Measurements from ENCODE around the gene ST6GALNAC6. TPM values are rescaled to one million over a fixed set of nuclear protein-coding genes. Genes with fewer than 3 reads are reported as not detected.

The ST6GALNAC6 gene
- total RNA-seq, 2 experiments from 2014 or later: 44.5 to 45.1 TPM

DNA sequence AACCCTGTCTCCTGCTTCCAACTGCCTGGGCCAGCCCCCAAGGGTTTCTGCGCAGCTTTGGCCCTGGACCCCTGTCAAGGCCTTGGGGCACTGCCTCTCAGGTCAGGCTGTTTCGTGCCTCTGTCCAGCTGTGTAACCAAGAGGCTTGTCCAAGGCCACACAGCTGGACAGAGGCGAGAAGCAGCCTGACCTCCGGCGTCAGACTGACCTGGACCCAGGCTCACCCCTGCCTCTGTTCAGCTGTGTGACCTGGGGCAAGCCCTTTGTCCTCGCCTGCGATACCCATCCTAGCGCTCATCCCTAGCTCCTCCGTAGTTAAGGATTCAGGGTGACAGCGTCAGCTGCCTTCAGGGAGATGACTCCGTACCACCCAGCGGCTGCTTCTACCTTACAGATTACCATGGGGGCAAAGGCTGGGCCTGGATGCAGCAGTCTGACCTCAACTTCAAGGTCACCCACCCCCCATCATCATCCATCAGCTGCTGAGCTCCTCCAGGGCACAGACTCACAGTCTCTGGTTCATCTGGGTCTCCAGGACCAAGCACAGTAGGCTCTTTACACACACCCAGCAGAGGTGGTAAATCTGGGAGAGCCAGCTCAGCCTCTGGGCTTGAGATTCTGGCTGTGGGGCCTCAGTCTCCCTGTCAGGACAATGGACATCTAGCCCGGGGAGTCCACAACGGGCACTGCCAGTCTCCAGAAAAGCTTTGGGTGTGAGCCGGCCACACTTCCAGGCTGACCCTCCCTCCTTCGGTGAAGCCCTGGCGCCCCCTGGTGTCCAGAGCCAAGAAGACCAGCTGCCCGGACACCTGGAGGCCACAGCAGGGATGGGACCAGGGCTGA is 29.9 kb downstream of the ST6GALNAC6 start:
- peaks cover 14% of the 10 kb centered on the region for H3K4me1 Mint-ChIP-seq
- H3K4me3 Mint-ChIP-seq: no peak overlapping the region
- no peaks in the 10 kb centered on the region for H3K9me3 Mint-ChIP-seq
- DNase-seq: peak; percentile 82
- no peaks in the 10 kb centered on the region for H3K36me3 Mint-ChIP-seq
- H3K27me3 Mint-ChIP-seq: no peaks in the 10 kb centered on the region
- no peak overlapping the region for H3K27ac Mint-ChIP-seq

DNA sequence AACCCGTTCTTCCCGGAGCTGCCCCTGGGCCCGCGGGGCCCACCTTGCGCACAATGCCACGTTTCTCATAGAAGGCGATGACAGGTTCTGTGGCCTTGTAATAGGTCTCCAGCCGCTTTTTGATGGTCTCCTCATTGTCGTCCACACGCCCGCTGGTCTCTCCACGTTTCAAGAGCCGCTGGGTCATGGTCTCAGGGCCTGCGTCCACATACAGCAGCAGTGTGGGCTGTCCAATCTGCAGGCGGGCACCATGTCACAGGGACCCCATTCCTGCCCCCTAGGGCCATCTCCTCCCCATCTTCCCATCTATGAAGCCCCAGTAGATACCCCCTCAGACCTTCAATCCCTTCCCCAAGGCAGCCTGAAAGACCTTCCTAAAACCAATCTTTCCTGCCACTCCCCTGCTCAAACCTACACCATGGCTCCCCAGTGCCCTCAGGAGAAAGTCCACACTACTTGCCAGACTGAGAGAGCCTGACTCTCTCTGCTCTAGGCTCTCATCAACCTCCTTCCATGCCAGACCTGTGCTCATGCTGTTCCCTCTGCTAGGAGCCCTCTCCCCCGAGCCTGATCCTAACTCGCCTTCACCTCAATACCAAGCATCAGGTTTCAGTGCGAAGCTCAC is 31.0 kb downstream of the ST6GALNAC6 start:
- H3K27me3 Mint-ChIP-seq: no peaks in the 10 kb centered on the region
- H3K27ac Mint-ChIP-seq: no peak overlapping the region
- peaks cover 14% of the 10 kb centered on the region for H3K4me1 Mint-ChIP-seq
- no peaks in the 10 kb centered on the region for H3K9me3 Mint-ChIP-seq
- no peak for DNase-seq
- H3K36me3 Mint-ChIP-seq: no peaks in the 10 kb centered on the region
- H3K4me3 Mint-ChIP-seq: no peak overlapping the region

DNA sequence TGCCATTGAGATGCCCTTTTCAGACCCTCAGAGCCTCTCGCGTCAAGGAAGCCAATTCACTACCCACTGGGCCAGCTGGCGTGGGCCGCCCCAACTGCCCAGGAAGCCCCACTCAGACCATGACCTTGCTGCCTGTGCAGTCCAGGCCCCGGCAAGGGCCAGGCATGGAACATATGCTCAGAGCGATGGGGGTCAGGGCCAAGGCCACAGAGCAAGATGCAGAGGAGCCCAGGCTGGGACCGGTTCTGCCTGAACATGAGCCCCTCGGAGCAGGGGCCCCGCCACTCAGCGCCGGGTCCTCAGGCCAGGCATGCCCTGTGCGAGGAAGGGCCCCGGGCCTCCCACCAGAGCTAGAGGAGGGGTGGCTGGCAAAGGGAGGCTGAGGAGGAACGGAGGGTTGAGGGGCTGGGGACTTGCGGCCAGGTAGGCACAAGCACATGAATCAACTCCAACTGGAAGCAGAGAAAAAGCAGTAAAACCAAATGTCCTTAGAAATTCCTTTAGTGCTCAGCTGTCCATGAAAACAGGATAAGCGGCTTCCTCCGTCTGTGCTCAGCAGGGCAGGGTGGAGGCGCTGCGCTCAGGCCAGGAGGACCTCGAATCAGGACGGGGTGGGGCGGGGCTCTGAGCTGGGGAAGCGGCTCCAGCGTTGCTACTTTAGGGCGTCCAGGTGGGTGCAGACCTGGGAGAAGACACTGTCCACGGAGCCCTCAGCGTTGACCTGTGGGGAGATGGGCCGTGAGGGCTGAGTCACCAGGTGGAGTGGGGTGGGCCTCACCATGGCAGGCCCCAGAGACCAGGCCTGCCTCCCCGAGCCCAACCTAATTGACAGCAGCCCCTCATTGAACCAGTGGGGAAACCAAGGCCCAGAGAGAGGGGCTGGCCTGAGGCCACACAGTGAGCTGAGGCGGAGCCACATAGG is 31.8 kb downstream of the ST6GALNAC6 start:
- Mint-ChIP-seq H3K4me1 (peaks cover 16% of the 10 kb centered on the region), H3K4me3 (no peak overlapping the region), H3K9me3 (no peaks in the 10 kb centered on the region), H3K36me3 (no peaks in the 10 kb centered on the region), H3K27me3 (no peaks in the 10 kb centered on the region), H3K27ac (no peak overlapping the region)
- no peak for DNase-seq

DNA sequence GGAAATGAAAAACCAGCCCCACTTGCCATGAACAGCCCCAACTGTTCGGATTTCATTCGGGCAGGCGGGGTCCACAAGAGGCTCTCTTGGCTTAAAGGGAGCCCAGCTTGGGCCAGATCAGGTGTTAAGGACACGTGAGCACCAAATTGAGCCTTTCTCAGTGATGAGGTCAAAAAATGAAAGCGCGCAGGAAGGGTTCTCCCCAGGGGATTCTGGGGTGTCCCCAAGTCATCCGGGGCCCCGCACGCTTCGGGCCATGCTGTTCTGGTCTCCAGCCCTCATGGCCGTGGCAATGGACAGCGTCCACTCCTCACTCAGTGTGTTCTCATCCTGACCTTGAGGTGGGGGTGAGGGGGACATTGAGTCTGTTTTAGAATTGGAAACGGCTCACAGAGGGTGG is 32.9 kb downstream of the ST6GALNAC6 start:
- peaks cover 24% of the 10 kb centered on the region for H3K4me1 Mint-ChIP-seq
- DNase-seq: no peak
- no peaks in the 10 kb centered on the region for H3K27me3 Mint-ChIP-seq
- no peaks in the 10 kb centered on the region for H3K9me3 Mint-ChIP-seq
- H3K4me3 Mint-ChIP-seq: no peak overlapping the region
- H3K36me3 Mint-ChIP-seq: no peaks in the 10 kb centered on the region
- no peak overlapping the region for H3K27ac Mint-ChIP-seq

DNA sequence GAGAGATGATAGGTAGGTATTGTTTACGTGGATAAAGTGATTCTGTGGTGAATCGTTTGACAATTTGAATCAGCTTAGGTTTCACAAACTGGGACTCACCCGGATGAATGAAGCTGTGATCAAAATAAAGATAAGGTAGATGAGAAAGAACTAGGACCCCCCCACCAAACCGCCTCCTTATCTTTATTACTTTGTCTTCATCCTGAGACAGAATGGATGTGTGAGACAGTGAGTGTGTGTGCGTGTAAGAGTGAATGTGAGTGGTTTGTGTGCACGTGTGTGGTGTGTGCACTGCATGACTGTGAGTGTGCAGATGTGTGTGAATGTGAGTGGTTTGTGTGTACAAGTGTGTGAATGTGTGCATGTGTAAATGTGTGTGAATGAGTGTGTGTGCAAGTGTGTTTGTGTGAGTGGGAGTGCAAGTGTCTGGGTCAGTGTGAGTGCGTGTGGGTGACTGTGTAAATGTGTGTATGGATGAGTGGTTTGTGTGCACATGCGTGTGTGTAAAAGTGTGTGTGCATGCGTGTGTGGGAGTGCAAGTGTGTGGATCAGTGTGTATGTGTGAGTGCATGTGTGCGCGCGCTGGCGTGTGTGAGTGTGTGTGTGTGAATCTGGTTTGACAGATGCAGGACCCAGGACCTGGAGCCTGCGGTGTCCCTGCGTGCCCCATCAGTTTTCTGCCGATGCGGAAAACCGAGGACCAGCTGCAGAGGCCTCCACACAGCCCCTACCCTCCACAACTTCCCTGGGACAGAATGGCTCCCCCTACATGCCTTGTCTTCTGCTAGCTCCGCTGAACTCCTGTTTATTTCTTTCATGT is 33.5 kb downstream of the ST6GALNAC6 start:
- Mint-ChIP-seq H3K4me3 (no peak overlapping the region), H3K9me3 (no peaks in the 10 kb centered on the region), H3K27me3 (no peaks in the 10 kb centered on the region), H3K36me3 (no peaks in the 10 kb centered on the region), H3K27ac (no peak overlapping the region), H3K4me1 (peaks cover 28% of the 10 kb centered on the region)
- no peak for DNase-seq

DNA sequence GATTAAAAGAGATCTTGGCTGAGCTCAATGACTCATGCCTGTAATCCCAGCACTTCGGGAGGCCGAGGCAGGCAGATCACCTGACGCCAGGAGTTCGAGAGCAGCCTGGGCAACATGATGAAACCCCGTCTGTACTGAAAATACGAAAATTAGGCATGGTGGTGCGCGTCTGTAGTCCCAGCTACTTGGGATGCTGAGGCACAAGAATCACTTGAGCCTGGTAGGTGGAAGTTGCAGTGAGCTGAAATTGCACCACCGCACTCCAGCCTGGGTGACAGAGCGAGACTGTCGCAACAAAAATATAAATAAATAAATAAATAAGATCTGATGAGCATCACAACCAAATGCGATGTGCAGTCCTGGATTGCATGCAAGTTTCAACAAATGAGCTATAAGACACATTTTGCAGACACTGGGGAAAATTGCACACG is 36.2 kb downstream of the ST6GALNAC6 start:
- no peak for DNase-seq
- H3K36me3 Mint-ChIP-seq: no peaks in the 10 kb centered on the region
- no peaks in the 10 kb centered on the region for H3K9me3 Mint-ChIP-seq
- H3K27ac Mint-ChIP-seq: peak overlapping the region; percentile 77
- H3K4me3 Mint-ChIP-seq: no peak overlapping the region
- H3K4me1 Mint-ChIP-seq: peaks cover 33% of the 10 kb centered on the region
- H3K27me3 Mint-ChIP-seq: no peaks in the 10 kb centered on the region

DNA sequence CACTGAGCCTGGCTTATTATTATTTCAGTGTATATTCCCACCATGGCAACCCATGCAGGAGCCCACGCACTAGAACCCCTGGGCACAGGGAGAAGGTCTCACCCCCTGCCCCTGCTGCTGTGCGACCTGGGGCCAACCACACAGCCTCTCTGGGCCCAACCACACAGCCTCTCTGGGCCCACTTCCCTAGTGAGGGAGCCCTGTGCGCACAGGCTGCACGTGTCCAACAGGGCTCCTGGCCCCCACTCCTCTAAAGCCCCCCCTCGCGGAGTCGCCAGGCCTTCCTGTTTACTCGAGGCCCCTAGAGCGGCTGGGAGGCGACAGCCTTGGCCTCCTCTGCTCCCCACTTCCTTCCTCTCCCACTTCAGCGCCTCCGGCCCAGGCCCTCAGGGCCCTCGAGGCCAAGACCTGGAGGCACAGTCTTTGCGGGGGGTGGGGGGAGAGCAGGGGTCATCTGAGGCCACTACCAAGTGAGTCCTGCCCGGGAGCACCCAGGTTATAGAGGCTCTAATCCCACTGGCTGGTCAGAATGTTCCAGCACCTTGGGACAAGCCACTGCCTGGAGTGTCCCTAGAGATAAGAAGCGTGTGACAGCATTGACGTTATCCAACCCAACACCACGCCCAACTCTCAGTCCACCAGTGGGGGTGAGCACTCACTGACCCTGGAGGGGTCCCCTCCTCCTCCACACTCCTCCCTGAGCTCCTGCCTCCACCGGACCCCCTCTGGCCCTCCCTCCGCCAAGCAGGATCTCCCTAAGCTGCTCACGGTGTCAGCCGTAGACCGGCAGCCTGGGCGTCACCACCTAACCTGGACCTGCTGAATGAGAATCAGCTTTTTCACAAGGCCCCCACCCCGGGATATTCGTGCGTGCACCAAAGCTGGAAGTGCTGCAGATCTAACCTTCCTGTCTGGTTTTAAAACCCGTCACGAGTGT is 37.1 kb downstream of the ST6GALNAC6 start:
- peaks cover 35% of the 10 kb centered on the region for H3K4me1 Mint-ChIP-seq
- no peaks in the 10 kb centered on the region for H3K36me3 Mint-ChIP-seq
- no peaks in the 10 kb centered on the region for H3K27me3 Mint-ChIP-seq
- peak overlapping the region; percentile 77 for H3K27ac Mint-ChIP-seq
- no peak overlapping the region for H3K4me3 Mint-ChIP-seq
- no peak for DNase-seq
- no peaks in the 10 kb centered on the region for H3K9me3 Mint-ChIP-seq

DNA sequence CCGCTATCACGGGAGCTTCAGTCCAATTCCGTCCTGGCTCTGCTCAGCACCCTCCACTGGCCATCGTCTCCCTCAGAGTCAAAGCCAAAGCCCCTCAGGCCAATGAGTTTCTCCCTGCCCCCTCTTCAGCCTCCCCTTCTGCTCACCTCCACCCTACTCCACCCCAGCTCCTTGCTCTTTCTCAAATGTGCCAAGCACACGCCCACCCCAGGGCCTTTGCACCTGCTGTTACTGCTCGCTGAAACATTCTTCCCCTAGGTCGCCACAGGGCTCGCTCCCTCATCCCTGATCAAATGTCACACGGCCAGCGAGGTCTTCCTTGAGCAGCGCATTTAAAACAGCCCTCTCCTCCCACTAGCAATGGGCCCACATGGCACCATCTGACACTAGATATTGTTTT is 38.6 kb downstream of the ST6GALNAC6 start:
- peaks cover 36% of the 10 kb centered on the region for H3K4me1 Mint-ChIP-seq
- H3K27ac Mint-ChIP-seq: no peak overlapping the region
- H3K36me3 Mint-ChIP-seq: no peaks in the 10 kb centered on the region
- no peak overlapping the region for H3K4me3 Mint-ChIP-seq
- no peaks in the 10 kb centered on the region for H3K27me3 Mint-ChIP-seq
- H3K9me3 Mint-ChIP-seq: no peaks in the 10 kb centered on the region
- no peak for DNase-seq

DNA sequence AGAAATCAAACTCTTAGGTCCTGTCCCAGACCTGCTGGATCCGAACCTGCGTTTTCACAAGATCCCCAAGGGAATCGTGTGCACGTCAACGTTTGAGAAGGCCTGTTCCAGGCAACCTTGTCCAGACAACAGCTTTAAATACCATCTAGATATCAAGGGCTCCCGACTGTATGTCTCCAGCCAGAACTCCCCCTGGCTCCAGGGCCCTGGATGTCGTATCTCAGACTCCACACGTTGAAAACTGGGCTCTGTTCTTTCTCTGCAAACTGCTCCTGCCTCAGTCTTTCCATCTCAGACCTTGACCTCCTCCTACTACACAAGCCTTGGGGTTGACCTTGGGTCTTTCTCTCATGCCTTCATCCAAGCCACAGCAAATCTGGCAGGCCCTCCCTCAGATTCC is 39.1 kb downstream of the ST6GALNAC6 start:
- peaks cover 36% of the 10 kb centered on the region for H3K4me1 Mint-ChIP-seq
- no peak for DNase-seq
- H3K4me3 Mint-ChIP-seq: no peak overlapping the region
- no peak overlapping the region for H3K27ac Mint-ChIP-seq
- H3K36me3 Mint-ChIP-seq: no peaks in the 10 kb centered on the region
- no peaks in the 10 kb centered on the region for H3K27me3 Mint-ChIP-seq
- H3K9me3 Mint-ChIP-seq: no peaks in the 10 kb centered on the region

DNA sequence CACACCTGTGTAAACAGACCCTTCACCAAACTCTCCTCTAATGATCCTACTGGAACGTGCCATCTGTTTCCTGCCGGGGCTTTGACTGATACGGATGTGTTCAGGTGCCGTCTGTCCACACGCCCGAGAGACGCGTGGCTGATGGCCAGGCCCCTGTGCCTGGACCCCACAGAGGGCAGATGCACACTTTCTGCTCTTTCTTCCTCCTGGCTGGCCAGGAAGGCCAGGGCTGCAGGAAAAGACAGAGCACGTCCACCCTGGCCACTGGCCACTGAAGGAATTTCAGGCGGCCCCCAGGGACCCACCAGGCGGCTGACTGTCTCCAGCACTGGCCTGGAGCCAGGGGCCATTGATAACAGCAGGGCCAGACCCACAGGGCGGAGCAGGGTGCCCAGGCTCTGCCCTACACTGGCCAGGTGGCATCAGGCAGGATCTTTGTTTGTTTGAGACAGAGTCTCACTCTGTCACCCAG is 41.3 kb downstream of the ST6GALNAC6 start:
- Mint-ChIP-seq H3K4me1 (peaks cover 31% of the 10 kb centered on the region), H3K27me3 (no peaks in the 10 kb centered on the region), H3K27ac (no peak overlapping the region), H3K4me3 (no peak overlapping the region), H3K36me3 (no peaks in the 10 kb centered on the region), H3K9me3 (no peaks in the 10 kb centered on the region)
- DNase-seq: no peak

DNA sequence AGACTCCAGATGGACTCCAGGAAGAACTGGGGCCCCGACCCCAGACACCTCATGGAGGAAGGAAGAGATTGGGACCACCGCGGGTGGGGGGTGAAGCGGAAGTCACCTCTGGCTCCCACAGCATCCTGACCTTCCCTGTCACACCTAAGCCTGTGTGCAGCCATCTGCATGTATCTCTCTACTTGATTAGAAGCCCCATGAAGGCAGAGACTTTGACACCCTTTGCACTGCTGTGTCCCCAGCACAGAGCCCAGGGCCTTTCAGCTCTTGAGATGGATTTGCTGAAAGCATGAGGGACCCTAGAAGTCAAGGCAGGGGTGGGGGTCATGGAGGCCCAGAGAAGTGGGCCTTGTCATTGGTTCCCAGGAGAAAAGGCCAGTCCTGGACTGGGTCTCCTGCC is 42.1 kb downstream of the ST6GALNAC6 start:
- H3K27me3 Mint-ChIP-seq: no peaks in the 10 kb centered on the region
- H3K4me1 Mint-ChIP-seq: peaks cover 34% of the 10 kb centered on the region
- peaks cover under 1% of the 10 kb centered on the region for H3K36me3 Mint-ChIP-seq
- H3K4me3 Mint-ChIP-seq: no peak overlapping the region
- no peak overlapping the region for H3K27ac Mint-ChIP-seq
- H3K9me3 Mint-ChIP-seq: no peaks in the 10 kb centered on the region
- no peak for DNase-seq

DNA sequence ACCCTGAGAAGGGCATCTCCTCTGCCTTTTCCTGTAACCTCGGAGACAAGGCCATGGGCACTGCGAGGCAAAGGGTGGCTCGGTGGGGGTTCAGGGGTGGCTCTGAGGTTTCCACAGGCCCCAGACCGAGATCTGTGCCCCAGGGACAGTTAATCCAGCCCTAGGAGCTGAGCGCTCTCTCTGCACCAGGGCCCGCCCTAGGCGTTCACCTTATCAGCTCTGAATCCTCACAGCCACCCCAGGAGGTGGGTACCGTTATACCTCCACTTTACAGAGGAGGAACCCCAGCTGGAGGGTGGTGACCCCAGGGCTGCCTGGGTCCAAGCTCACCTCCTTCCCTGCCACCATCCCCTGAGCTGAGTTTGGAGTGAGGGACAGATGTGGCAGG is 42.7 kb downstream of the ST6GALNAC6 start:
- Mint-ChIP-seq H3K36me3 (peaks cover 4% of the 10 kb centered on the region), H3K27ac (no peak overlapping the region), H3K4me1 (peaks cover 35% of the 10 kb centered on the region), H3K27me3 (no peaks in the 10 kb centered on the region), H3K9me3 (no peaks in the 10 kb centered on the region), H3K4me3 (no peak overlapping the region)
- DNase-seq: no peak

DNA sequence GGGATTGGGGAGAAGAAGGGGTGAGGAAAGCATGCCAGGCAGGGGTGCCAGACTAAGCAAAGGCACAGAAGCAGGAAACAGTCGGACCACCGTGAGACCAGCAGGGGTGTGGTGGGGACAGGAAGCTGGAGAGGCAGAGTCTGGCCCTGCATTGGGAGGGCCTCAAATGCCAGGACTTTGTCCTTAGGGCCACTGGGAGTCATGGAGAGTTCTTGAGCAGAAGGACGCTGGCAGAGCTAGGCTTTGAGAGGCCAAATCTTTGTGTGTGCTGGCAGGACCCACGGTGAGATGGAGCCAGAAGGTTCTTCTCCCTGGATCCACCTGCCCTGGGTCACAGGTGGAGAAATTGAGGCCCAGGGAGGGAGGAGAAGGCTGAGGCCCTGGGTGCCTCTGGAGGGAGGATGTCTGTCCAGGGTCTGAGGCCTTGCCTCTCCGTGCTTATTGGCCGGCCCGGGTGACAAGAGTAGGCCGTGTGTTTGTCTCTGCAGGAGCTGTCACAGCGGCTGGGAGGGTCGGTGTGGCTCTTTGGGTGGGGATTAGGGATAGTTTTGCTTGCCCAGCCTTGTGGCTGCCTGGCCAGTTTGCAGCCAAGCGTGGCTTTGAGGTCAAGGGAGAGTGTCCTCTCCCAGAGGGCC is 43.2 kb downstream of the ST6GALNAC6 start:
- no peak overlapping the region for H3K4me3 Mint-ChIP-seq
- no peak overlapping the region for H3K27ac Mint-ChIP-seq
- peaks cover 36% of the 10 kb centered on the region for H3K4me1 Mint-ChIP-seq

More for the DNA sequence above, 43.2 kb downstream of the ST6GALNAC6 start:
- no peak for DNase-seq
- no peaks in the 10 kb centered on the region for H3K9me3 Mint-ChIP-seq
- peaks cover 6% of the 10 kb centered on the region for H3K36me3 Mint-ChIP-seq
- no peaks in the 10 kb centered on the region for H3K27me3 Mint-ChIP-seq
